AG08395 (cell line): ENCODE data around the gene AFTPH.

Experiments used
- DNase-seq: peaks from one replicate; pipeline ENCODE4 v3.0.0; 2012; ENCODE audit warnings: mixed read lengths, low spot score

The AFTPH gene

GRCh38 chr2:64523666-64524603, at the start of gene AFTPH:
AFTPH (plus strand) TSS chr2:64524328; CDS start chr2:64551475, 27,147 bp downstream.
- DNase-seq: peak; percentile 99

- no peak for DNase-seq
Measured at GRCh38 chr2:64474636-64475035, 49.5 kb upstream of the AFTPH start.

- no peak for DNase-seq
Measured at GRCh38 chr2:64477037-64477436, 47.1 kb upstream of the AFTPH start.

- no peak for DNase-seq
Measured at GRCh38 chr2:64477979-64478378, 46.1 kb upstream of the AFTPH start.

- no peak for DNase-seq
Measured at GRCh38 chr2:64478502-64479230, 45.5 kb upstream of the AFTPH start.

- no peak for DNase-seq
Measured at GRCh38 chr2:64479259-64480117, 44.6 kb upstream of the AFTPH start.

GRCh38 chr2:64481665-64482064, 42.5 kb upstream of the AFTPH start:
- no peak for DNase-seq

GRCh38 chr2:64482243-64482642, 41.9 kb upstream of the AFTPH start:
- no peak for DNase-seq

- peak; percentile 45 for DNase-seq
Measured at GRCh38 chr2:64482765-64483504, 41.2 kb upstream of the AFTPH start.

GRCh38 chr2:64485331-64485730, 38.8 kb upstream of the AFTPH start:
- no peak for DNase-seq

GRCh38 chr2:64485961-64486360, 38.2 kb upstream of the AFTPH start:
- DNase-seq: peak; percentile 39

- no peak for DNase-seq
Measured at GRCh38 chr2:64487256-64488049, 36.7 kb upstream of the AFTPH start.

- DNase-seq: peak; percentile 68
Measured at GRCh38 chr2:64488050-64488974, 35.8 kb upstream of the AFTPH start.

GRCh38 chr2:64489081-64489751, 34.9 kb upstream of the AFTPH start:
- no peak for DNase-seq

- peak; percentile 43 for DNase-seq
Measured at GRCh38 chr2:64491426-64491825, 32.7 kb upstream of the AFTPH start.

GRCh38 chr2:64492272-64492671, 31.9 kb upstream of the AFTPH start:
- no peak for DNase-seq

GRCh38 chr2:64492821-64493220, 31.3 kb upstream of the AFTPH start:
- DNase-seq: no peak

GRCh38 chr2:64493788-64494187, 30.3 kb upstream of the AFTPH start:
- no peak for DNase-seq

- no peak for DNase-seq
Measured at GRCh38 chr2:64498438-64498837, 25.7 kb upstream of the AFTPH start.
